Measurements from ENCODE around the gene ENKUR. TPM values are rescaled to one million over a fixed set of nuclear protein-coding genes. Genes with fewer than 3 reads are reported as not detected.

Gene ENKUR
- total RNA-seq, 1 experiment from 2014 or later, result 0.13 TPM

- Histone ChIP-seq H3K4me3 (ENCODE audit: low read depth in 2 of 2, low read length in 2 of 2) (no peak overlapping the region), H3K36me3 (ENCODE audit: control insufficient read depth, insufficient read depth, low read length) (no peaks in the 10 kb centered on the region; the same call in 1 of the 2 replicates), H3K27ac (ENCODE audit: low read length) (no peak overlapping the region), H3K9me3 (ENCODE audit: control insufficient read depth, insufficient read depth, low read depth, low read length) (no peaks in the 10 kb centered on the region), H3K4me1 (ENCODE audit: control insufficient read depth, insufficient read depth, low read length) (no peaks in the 10 kb centered on the region), H3K27me3 (ENCODE audit: control insufficient read depth, insufficient read depth, low read length) (no peaks in the 10 kb centered on the region)
- intact Hi-C loops (cut with micrococcal nuclease; ENCODE audit: unreplicated experiment) (no loop called here), in situ Hi-C loops (cut with HindIII; ENCODE audit: low pct_unique_long_range_greater_than_20kb, low sequenced_read_pairs) (no loop called here)
- TF ChIP-seq CTCF (IDR thresholded peaks at IDR 0.05) (peak; percentile 9; the same call in 1 of the 2 replicates), REST (IDR thresholded peaks at IDR 0.05; ENCODE audit: insufficient read depth in 1 of 2, low read depth in 2 of 2, low read length in 1 of 2) (no peak)
- ATAC-seq (no peak), DNase-seq (ENCODE audit: low read depth, low spot score) (no peak)
- ChIA-PET POLR2A (no interaction called here), CTCF (no interaction called here)
- no TSS peak for BruUV-seq (replicated peaks)
These were observed 10.5 kb upstream of the ENKUR start for GRCh38 chr10:25026463-25026862.

GRCh38 chr10:25024528-25024927, 8.6 kb upstream of the ENKUR start:
- no peak for ATAC-seq
- H3K27ac ChIP-seq (ENCODE audit: low read length), result no peak overlapping the region
- POLR2A ChIA-PET, result no interaction called here
- no peaks in the 10 kb centered on the region; the same call in 1 of the 2 replicates for H3K36me3 ChIP-seq (ENCODE audit: control insufficient read depth, insufficient read depth, low read length)
- CTCF ChIA-PET, result no interaction called here
- BruUV-seq (replicated peaks), result no TSS peak
- no peaks in the 10 kb centered on the region for H3K9me3 ChIP-seq (ENCODE audit: control insufficient read depth, insufficient read depth, low read depth, low read length)
- in situ Hi-C loops (cut with HindIII; ENCODE audit: low pct_unique_long_range_greater_than_20kb, low sequenced_read_pairs) (no loop called here), intact Hi-C loops (cut with micrococcal nuclease; ENCODE audit: unreplicated experiment) (no loop called here)
- TF ChIP-seq TCF7L2 (IDR thresholded peaks at IDR 0.05; ENCODE audit: low read depth, low read length) (no peak), POLR2AphosphoS5 (IDR thresholded peaks at IDR 0.05; ENCODE audit: low read depth, low read length) (no peak), SIN3A (IDR thresholded peaks at IDR 0.05; ENCODE audit: borderline replicate concordance, insufficient read depth, low read depth, low read length) (no peak), CTCF (IDR thresholded peaks at IDR 0.05) (no peak), REST (IDR thresholded peaks at IDR 0.05; ENCODE audit: insufficient read depth in 1 of 2, low read depth in 2 of 2, low read length in 1 of 2) (no peak)
- no peaks in the 10 kb centered on the region for H3K4me1 ChIP-seq (ENCODE audit: control insufficient read depth, insufficient read depth, low read length)
- DNase-seq (ENCODE audit: low read depth, low spot score), result no peak
- H3K27me3 ChIP-seq (ENCODE audit: control insufficient read depth, insufficient read depth, low read length), result no peaks in the 10 kb centered on the region
- no peak overlapping the region for H3K4me3 ChIP-seq (ENCODE audit: low read depth in 2 of 2, low read length in 2 of 2)
